Bone marrow (tissue), 2 donors: ENCODE results near the gene SLC25A10.
"Not testable (repeated sequence)": the region's sequence is repeated elsewhere in the genome, so short reads cannot be mapped to it uniquely, and the experiment has no call there.

ENCODE experiments used
- DNase-seq, 2 donors: peaks; one replicate each; lab custom pipeline; 2025; lab: John Stamatoyannopoulos, UW

Gene SLC25A10

DNA sequence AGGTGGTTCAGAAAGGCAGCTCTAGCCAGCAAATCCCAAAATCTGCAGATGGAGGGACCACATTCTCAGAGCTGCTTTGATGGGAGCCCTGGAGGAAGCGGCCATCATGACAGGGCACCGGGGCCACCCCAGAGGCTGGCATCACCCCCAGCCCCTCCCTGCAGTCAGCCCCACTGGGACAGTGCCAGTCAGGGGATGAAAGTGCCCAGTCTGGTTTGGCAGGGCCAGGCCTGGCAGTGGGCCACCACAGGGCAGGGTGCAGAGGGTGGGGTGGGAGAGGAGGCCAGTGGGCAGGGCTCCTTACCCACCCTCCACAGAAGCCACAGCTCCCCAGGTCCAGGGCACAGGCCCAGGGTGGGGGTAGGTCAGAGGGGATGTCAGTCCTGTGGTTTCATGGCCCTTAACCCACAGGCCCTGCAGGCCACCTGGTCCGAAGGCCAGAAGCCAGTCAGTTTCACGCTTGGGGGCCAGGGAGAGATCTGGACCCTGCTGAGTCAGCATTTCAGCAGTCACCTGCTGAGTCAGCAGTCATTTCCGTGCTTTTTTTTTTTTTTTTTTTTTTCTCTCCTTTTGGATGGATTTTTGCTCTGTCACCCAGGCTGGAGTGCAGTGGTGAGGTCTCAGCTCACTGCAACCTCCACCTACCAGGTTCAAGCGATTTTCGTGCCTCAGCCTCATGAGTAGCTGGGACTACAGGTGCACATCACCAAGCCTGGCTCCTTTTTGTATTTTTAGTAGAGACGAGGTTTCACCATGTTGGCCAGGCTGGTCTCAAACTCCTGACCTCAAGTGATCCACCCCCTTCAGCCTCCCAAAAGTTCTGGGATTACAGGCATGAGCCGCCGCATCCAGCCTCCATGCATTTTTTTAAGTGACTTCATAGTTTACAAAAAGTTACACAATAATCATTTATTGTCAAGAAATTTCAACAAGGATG, 10.4 kb downstream of the SLC25A10 start:
- DNase-seq = no peak

DNA sequence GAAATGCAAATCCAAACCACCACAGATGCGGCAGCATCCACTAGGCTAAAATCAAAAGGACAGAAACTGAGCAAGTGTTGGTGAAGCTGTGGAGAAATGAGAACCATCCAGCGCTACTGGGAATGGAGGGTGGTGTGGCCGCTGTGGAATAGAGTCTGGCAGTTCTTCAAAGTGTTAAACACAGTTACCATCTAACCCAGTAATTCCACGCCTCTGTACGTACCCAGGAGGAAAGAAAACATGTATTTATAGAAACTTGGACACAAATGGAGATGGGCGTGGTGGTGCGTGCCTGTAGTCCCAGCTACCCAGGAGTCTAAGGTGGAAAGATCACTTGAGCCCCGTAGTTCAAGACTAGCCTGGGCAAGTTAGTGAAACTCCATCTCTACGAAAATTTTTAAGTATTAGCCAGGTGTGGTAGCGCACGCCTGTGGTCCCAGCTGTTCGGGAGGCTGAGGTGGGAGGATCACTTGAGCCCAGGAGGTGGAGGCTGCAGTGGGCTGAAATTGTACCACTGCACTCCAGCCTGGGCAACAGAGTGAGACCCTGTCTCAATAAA, 11.6 kb downstream of the SLC25A10 start:
- no peak for DNase-seq

DNA sequence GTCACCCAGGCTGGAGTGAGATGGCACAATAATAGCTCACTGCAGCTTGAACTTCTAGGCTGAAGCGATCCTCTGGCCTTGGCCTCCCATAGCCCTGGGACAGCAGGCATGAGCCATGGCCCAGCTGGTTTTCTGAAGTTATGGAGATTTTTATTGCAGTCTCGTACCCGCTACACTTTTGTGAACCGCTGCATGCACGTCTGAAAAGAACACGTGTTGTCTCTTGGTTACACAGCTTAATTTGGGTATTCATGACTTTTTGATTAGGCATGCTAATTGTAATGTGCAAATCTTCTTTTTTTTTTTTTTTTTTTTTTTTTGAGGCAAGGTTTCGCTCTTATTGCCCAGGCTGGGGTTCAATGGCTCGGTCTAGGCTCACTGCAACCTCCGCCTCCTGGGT, 13.4 kb downstream of the SLC25A10 start:
- DNase-seq = no peak

DNA sequence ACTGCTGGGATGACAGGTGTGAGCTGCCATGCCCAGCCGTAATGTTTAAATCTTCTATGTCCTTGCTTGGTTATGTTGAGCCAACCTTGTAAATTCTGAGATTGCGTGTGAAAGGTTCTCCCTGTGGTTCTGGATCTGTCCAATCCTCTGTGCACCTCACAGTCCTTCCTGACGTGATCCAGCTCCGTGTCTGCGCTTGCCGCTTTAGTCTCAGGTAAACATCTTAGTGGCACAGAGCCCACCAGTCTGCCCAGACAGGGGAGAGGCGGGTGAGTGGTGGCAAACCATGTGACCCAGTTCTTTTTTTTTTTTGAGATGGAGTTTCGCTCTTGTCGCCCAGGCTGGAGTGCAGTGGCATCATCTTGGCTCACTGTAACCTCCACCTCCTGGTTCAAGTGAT, 13.9 kb downstream of the SLC25A10 start:
- no peak for DNase-seq

DNA sequence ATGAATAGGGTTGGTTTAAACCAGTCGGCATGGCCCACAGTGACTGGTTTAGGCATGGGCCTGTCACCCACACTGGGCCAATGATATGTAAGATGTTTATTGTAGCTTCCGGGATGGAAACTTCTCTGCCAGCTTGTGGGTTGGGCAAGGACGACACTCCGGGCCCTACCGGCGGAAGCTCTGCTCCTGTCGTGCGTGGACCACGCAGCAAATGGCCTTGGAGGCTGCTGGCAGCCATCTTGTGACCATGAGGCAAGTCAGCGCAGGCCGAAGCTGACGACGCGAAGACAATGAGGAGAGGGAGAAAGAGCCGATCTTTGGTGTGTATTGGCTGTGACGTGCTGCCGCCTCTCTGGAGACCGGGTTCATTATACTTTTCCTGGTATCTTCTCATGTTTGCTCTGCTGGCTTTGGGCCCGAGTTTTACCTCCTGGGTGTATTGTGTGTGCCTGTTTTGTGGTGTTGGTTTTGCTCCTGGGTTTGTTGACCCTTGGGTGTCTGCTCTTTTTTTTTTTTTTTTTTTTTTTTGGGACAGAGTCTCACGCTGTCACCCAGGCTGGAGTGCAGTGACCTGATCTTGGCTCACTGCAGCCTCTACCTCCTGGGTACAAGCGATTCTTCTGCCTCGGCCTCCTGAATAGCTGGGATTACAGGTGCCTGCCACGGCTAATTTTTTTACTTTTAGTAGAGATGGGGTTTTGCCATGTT, 15.4 kb downstream of the SLC25A10 start:
- no peak for DNase-seq

DNA sequence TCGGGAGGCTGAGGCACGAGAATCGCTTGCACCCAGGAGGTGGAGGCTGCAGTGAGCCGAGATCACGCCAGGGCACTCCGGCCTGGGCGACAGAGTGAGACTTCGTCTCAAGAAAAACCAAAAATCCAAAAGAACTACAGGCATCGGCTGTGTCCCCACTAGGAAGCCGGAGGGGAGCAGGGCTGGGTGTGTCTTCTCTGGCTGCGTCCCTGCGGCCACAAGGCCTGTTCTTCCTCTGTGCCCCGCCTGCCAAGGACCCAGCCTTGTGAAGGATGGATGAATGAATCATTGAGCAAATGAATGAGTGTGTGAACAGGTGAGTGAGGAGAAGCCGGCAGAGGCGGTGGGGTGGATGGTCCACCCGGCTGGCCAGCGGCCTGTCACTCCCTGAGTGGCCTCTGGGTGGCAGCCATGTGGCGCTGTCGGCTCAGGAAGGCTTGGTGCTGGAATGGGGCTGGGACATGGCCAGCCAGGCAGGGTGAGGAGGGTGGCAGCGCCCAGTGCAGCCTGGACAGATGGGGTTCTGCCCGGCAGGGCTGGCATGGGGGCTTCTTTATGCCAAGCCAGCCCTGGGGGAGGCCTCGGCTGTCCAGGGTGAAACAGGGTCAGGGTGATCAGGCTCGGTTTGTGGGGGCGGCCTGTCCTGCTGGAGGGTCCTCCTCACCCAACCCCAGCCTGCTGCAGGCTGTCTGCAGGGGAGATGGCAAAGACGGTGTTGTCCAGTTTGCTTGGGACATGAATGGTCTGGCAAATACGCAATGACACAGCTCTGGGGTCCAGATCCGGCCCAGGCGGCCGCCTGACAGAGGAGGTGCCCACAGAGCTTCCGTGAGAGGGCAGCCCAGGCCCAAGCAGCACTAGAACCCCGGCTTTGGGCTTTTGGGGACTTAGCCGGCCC, 21.7 kb downstream of the SLC25A10 start:
- peak in 1 of 2 donors; percentile 30 for DNase-seq

DNA sequence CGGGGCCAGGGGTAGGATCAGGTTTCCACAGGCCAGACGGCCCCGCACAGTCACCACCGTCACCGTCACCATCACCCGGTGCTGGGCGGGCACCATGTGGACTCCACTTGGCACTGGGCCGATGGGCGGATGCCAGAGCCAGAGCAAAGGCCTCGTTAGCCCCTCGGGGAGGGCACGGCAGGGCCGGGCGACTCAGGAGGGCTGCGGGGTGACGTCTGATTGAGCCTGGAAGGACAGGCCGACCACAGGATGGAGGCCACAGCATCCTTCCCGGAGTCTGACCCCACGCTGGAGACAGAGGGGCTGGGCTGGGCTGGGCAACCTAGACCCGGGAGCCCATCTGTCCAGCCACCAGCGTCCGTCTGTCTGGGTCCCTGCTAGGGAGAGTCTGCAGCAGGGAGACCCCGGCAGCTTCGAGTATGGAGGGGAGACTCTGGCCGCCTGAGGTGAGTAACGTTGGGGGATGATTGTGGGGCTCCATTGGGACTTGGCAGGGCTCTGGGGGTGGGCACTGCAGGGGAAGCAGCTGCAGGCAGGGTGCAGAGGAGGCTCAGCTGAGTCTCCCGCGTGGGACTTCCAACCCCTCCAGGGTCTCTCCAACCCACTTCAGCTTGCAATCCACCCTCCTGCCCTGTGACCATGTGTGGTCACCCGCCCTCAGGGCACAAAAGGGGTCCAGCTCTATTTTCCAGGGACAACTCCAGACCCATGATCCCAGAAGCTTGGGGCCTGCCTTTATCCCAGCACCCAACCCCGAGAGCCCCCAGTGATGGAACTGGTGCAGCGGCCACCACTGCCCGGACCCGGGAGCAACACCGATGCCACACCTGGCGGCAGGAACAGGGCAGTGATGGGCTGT, 22.6 kb downstream of the SLC25A10 start:
- DNase-seq = no peak

DNA sequence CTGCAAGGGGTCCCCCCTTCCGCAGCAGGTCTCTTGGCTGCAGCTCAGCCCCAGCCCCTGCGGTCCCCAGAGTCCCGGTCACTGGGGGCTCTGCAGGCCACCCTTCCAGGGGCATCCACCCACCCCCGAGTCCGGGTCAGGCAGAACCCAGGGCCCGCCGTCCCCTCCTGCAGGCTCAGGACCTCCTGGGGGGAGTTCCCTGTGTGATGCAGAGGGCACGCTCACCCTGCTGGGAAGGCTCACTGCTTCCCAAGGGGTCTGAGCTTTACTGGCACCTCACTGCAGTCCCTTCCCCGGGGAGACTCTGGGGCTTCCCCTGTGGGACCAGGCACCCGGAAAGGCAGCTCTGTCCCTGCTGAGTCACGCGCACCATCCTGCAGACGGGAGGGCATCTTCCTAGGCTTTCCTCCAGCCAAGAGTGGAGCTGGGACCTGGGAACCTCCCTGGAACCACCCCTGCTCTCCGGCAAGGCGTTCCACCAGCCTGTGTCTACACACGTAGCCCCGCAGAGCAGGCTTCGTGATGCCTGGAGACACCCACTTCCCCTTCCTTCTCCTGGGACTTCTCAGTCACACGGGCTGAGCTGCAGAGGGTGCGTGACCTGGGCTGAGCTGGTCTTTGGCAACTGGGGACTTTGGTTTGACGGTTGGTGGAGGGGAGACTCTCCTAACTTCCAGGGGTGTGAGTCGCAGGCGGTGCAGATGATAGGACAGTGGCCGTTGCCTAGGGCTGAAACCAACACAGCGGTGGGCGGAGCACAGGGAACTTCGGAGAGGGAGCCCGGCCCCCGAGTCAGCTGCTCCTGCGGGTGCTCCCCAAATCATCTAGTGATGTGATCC, 23.4 kb downstream of the SLC25A10 start:
- DNase-seq = peak; percentile 79 to 80

DNA sequence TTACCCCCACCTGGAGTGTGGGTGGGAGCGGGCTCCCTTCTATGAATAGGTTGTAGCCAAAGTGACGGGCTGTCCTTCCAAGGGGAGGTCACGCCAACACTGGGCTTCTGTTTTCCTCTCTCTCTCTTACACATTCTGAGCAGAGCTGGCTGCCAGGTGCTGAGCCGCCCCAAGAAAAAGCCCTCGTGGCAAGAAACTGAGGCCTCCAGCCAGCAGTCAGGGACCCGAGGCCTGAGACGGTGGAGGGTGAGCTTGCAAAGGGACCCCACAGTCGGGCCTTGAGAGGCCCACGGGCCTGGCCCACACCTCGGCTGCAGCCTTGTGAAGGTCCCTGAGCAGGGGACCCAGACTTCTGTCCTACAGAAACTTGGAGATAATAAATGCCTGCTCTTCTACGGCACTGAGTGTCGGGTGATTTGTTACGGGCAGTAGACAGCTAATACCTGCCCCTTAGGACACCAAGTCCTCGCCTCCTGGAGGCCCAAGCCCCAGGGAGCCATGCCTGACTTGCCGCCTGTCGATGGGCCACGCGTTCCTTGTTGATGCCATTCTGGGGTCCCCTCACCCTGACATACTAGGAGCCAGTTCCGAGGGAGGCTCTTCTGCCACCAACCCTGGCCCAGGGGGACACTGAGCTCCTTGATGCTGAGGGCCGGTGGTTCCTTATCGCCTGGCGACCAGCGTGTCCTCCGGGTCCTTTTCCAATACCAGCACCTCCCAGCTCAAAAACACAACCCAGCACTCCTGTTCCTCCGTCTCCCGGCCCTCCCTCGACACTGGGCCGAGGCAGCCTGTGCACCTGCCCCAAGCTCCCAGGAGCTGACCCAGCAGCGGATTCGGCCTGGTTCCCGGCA, 26.1 kb downstream of the SLC25A10 start:
- no peak for DNase-seq

DNA sequence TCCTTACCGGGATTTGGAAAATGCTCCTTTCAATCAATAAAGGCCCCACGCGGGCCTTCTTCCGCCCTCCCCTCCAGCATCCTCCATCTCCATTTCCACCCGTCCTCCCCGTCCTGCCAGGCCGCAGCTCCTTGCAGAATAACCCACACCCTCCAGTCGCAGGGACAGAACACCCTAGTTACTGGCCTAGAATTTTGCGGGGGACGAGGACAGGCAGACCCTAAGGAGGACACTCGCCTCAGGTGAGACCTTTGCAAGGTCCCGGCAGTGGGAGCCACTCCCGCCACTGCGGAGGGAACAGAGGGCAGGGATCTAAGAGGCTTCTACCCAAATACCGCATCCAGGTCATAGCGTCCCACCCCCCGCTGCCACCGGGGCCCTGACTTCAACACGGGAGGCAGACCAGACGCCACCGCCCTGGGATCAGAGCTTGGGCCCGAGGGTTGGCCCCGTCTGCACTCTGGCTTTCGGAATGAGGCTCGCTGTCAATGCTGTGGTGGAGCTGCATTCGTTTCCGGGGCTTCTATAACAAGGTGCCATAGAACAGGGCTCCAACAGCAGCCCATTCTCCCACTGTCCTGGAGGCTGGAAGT, 26.8 kb downstream of the SLC25A10 start:
- DNase-seq = no peak

DNA sequence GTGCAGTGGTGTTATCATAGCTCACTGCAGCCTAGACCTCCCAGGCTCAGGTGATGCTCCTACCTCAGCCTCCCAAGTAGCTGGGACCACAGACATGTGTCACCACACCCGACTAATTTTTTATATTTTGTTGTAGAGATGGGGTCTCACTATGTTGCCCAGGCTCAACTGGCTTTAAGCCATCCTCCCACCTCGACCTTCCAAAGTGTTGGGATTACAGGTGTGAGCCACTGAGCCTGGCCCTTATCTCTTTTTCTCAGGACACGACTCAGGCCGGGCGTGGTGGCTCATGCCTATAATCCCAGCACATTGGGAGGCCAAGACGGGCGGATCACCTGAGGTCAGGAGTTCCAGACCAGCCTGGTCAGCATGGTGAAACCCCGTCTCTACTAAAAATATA, 27.5 kb downstream of the SLC25A10 start:
- not testable (repeated sequence) for DNase-seq

DNA sequence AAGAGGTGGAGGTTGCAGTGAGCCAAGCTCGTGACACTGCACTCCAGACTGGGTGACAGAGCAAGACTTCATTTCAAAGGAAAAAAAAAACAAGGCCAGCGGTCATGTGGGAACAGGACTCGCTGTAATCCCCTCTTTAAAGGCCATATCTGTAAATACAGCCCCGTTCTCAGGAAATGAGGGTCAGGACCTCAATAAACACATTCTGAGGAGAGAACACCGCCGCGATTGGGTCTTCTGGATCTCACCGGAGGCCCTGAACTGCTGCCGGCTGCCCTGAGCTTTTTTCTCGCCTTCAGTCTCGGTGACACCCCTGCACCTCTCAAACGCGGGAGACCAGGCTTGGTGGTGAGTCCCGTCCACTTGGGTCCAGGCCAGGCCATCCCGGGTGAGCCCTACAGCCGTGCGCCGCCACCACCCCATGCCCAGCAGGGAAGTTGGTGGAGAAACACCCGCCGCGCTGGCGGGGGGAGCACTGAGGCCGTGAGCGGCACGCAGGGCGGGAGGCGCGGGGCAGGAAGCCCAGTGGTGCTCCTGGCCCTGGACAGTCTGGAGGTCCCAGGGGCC, 28.4 kb downstream of the SLC25A10 start:
- DNase-seq = no peak

DNA sequence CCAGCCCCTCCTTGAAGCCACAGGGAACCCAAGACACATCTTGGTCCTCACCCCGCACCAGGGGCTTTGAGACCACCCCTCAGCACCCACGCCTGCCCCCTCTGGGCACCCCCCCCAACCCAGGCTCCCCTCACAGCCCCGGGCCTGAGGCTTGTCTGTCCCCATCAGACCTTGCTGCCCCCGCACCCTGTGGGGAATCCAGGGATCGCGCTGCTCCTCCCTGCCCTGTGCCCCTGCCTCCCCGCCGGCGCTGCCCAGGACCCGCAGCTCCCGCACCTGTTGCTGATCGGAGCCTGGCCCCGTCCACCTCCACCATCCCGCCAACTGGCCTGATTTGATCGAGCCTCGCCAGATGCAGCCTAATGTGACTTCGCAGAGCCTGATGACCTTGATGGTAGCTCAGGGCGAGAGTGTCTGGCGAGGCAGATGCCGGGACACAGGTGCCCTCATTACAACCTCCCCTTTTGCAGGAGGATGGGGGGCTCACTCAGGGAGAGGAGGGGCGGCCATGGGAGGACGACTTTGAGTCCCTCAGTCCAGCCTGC, 29.0 kb downstream of the SLC25A10 start:
- DNase-seq = no peak

DNA sequence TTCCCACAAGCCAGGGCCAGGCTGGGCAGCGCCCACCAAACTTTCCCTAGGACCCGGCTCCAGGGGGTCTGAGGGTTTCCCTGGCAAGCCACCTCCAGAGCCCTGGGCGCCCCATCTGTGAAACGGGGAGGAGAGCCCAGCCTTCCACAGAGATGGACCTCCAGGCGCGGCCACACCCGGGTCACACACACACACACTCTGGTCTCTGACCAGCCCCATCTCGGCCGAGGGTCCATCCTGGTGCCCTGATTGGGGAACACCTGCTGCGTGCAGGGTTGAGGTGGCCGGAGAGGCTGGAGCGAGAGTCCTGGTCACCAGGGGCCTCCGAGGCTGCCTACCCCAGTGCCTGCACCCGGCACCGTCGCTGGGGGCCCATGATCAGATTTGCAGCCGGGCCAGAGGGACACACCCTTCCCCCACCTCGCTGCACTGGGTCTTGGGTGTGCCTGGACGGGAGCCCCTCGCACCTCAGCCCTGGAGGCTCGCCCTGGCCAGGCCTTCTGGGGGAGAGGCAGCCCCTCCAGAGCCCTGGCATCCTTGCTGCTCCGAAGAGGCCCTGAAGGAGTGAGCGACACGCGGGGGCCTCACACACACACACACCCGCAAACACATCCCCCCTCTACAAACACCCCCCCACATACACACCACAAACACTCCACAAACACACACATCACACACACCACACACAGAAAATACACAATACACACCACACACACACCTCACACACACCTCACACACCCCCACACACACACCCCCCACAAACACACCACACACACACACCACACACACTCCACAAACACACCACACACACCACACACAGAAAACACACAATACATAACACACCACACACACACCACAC, 29.7 kb downstream of the SLC25A10 start:
- no peak for DNase-seq
